Measurements from ENCODE around the gene CLSTN2. TPM values are rescaled to one million over a fixed set of nuclear protein-coding genes. Genes with fewer than 3 reads are reported as not detected.

The CLSTN2 gene
- total RNA-seq, 1 experiment from 2014 or later = not detected

- no peak for DNase-seq (ENCODE audit: extremely low read depth, low read depth)
These were observed 5.6 kb downstream of the CLSTN2 start for GRCh38 chr3:139940622-139941021.

- DNase-seq (ENCODE audit: extremely low read depth, low read depth) = no peak
These were observed 6.6 kb downstream of the CLSTN2 start for GRCh38 chr3:139941580-139941979.

GRCh38 chr3:139944256-139944910 lies 9.4 kb downstream of the CLSTN2 start:
- no peak for DNase-seq (ENCODE audit: extremely low read depth, low read depth)

- no peak for DNase-seq (ENCODE audit: extremely low read depth, low read depth)
These were observed 10.4 kb downstream of the CLSTN2 start for GRCh38 chr3:139945386-139945785.

GRCh38 chr3:139945942-139946341 lies 11.0 kb downstream of the CLSTN2 start:
- DNase-seq (ENCODE audit: extremely low read depth, low read depth) = no peak

- no peak for DNase-seq (ENCODE audit: extremely low read depth, low read depth)
These were observed 13.5 kb downstream of the CLSTN2 start for GRCh38 chr3:139948467-139948866.

- DNase-seq (ENCODE audit: extremely low read depth, low read depth) = no peak
These were observed 13.9 kb downstream of the CLSTN2 start for GRCh38 chr3:139948898-139949297.

GRCh38 chr3:139953131-139953910 lies 18.3 kb downstream of the CLSTN2 start:
- no peak for DNase-seq (ENCODE audit: extremely low read depth, low read depth)

GRCh38 chr3:139954146-139954860 lies 19.3 kb downstream of the CLSTN2 start:
- no peak for DNase-seq (ENCODE audit: extremely low read depth, low read depth)

GRCh38 chr3:139957844-139958243 lies 22.9 kb downstream of the CLSTN2 start:
- no peak for DNase-seq (ENCODE audit: extremely low read depth, low read depth)

GRCh38 chr3:139969386-139969785 lies 34.4 kb downstream of the CLSTN2 start:
- DNase-seq (ENCODE audit: extremely low read depth, low read depth) = no peak

- DNase-seq (ENCODE audit: extremely low read depth, low read depth) = no peak
These were observed 35.5 kb downstream of the CLSTN2 start for GRCh38 chr3:139970526-139970925.

- no peak for DNase-seq (ENCODE audit: extremely low read depth, low read depth)
These were observed 39.9 kb downstream of the CLSTN2 start for GRCh38 chr3:139974809-139975425.

- DNase-seq (ENCODE audit: extremely low read depth, low read depth) = no peak
These were observed 40.8 kb downstream of the CLSTN2 start for GRCh38 chr3:139975594-139976365.

- DNase-seq (ENCODE audit: extremely low read depth, low read depth) = no peak
These were observed 44.0 kb downstream of the CLSTN2 start for GRCh38 chr3:139978966-139979365.

- DNase-seq (ENCODE audit: extremely low read depth, low read depth) = no peak
These were observed 45.0 kb downstream of the CLSTN2 start for GRCh38 chr3:139979991-139980390.

- no peak for DNase-seq (ENCODE audit: extremely low read depth, low read depth)
These were observed 47.4 kb downstream of the CLSTN2 start for GRCh38 chr3:139982404-139982803.

GRCh38 chr3:139985576-139985975 lies 50.6 kb downstream of the CLSTN2 start:
- DNase-seq (ENCODE audit: extremely low read depth, low read depth) = no peak

- no peak for DNase-seq (ENCODE audit: extremely low read depth, low read depth)
These were observed 52.9 kb downstream of the CLSTN2 start for GRCh38 chr3:139987908-139988307.

- no peak for DNase-seq (ENCODE audit: extremely low read depth, low read depth)
These were observed 53.6 kb downstream of the CLSTN2 start for GRCh38 chr3:139988472-139989156.

Measured in NCI-H460 (cell line).